Mononuclear cell (primary cell): ENCODE results near the gene FYB1. TPM values are rescaled to one million over a fixed set of nuclear protein-coding genes. Genes with fewer than 3 reads are reported as not detected.

ENCODE experiments used
- H3K27me3 ChIP-seq: 2 replicates; pipeline ENCODE4 v1.6.0; 2011; ENCODE audit warnings: low read length, control low read depth; ENCODE audit not compliant: insufficient read depth
- H3K4me1 ChIP-seq: 2 replicates; pipeline ENCODE4 v1.5.1; 2011; ENCODE audit warnings: mild to moderate bottlenecking, low read length, control low read depth; ENCODE audit not compliant: insufficient read depth
- H3K4me3 ChIP-seq: 2 replicates; pipeline ENCODE4 v1.5.1; 2011; ENCODE audit warnings: mild to moderate bottlenecking, low read length, moderate library complexity
- H3K9me3 ChIP-seq: 2 replicates; pipeline ENCODE4 v1.5.1; 2011; ENCODE audit warnings: low read depth, mild to moderate bottlenecking, control low read depth, low read length
- total RNA-seq: library from RNA; depleted of rRNA; stranded (reverse); fragments of >200 nt; gene quantifications from one replicate; pipeline ENCODE4 v1.2.3, GENCODE V29; 2012

FYB1 gene
- total RNA-seq, 1 donor = 189 TPM

- H3K4me1 ChIP-seq = peaks cover 79% of the 10 kb centered on the region
- H3K9me3 ChIP-seq = no peaks in the 10 kb centered on the region
- no peaks in the 10 kb centered on the region for H3K27me3 ChIP-seq
- peak overlapping the region; percentile 45 for H3K4me3 ChIP-seq
Measured at GRCh38 chr5:39217365-39218281, 1.7 kb downstream of the FYB1 start.

GRCh38 chr5:39216631-39217030 is 2.7 kb downstream of the FYB1 start:
- H3K4me3 ChIP-seq = peak overlapping the region; percentile 45
- H3K27me3 ChIP-seq = no peaks in the 10 kb centered on the region
- no peaks in the 10 kb centered on the region for H3K9me3 ChIP-seq
- peaks cover 81% of the 10 kb centered on the region for H3K4me1 ChIP-seq

GRCh38 chr5:39215857-39216256 is 3.5 kb downstream of the FYB1 start:
- Histone ChIP-seq H3K9me3 (no peaks in the 10 kb centered on the region), H3K27me3 (no peaks in the 10 kb centered on the region), H3K4me1 (peaks cover 85% of the 10 kb centered on the region)

GRCh38 chr5:39214912-39215709 is 4.3 kb downstream of the FYB1 start:
- H3K27me3 ChIP-seq = no peaks in the 10 kb centered on the region
- peaks cover 86% of the 10 kb centered on the region for H3K4me1 ChIP-seq
- no peak overlapping the region for H3K4me3 ChIP-seq
- H3K9me3 ChIP-seq = no peaks in the 10 kb centered on the region

More at GRCh38 chr5:39215857-39216256, 3.5 kb downstream of the FYB1 start:
- no peak overlapping the region for H3K4me3 ChIP-seq

GRCh38 chr5:39213447-39214207 is 5.7 kb downstream of the FYB1 start:
- Histone ChIP-seq H3K4me3 (no peak overlapping the region), H3K4me1 (peaks cover 95% of the 10 kb centered on the region), H3K27me3 (no peaks in the 10 kb centered on the region), H3K9me3 (no peaks in the 10 kb centered on the region)

- H3K27me3 ChIP-seq = no peaks in the 10 kb centered on the region
- no peaks in the 10 kb centered on the region for H3K9me3 ChIP-seq
- no peak overlapping the region for H3K4me3 ChIP-seq
- peaks cover 89% of the 10 kb centered on the region for H3K4me1 ChIP-seq
Measured at GRCh38 chr5:39211773-39212172, 7.6 kb downstream of the FYB1 start.

GRCh38 chr5:39209924-39210323 is 9.4 kb downstream of the FYB1 start:
- Histone ChIP-seq H3K4me3 (no peak overlapping the region), H3K9me3 (no peaks in the 10 kb centered on the region), H3K27me3 (no peaks in the 10 kb centered on the region), H3K4me1 (peaks cover 85% of the 10 kb centered on the region)

GRCh38 chr5:39208471-39208870 is 10.9 kb downstream of the FYB1 start:
- no peak overlapping the region for H3K4me3 ChIP-seq
- H3K27me3 ChIP-seq = no peaks in the 10 kb centered on the region
- H3K9me3 ChIP-seq = no peaks in the 10 kb centered on the region
- H3K4me1 ChIP-seq = peaks cover 85% of the 10 kb centered on the region

- no peaks in the 10 kb centered on the region for H3K27me3 ChIP-seq
- peaks cover 82% of the 10 kb centered on the region for H3K4me1 ChIP-seq
- H3K4me3 ChIP-seq = no peak overlapping the region
Measured at GRCh38 chr5:39207345-39208045, 11.9 kb downstream of the FYB1 start.

GRCh38 chr5:39206630-39207321 is 12.6 kb downstream of the FYB1 start:
- no peaks in the 10 kb centered on the region for H3K27me3 ChIP-seq
- H3K4me3 ChIP-seq = no peak overlapping the region
- H3K9me3 ChIP-seq = no peaks in the 10 kb centered on the region
- peaks cover 82% of the 10 kb centered on the region for H3K4me1 ChIP-seq

More at GRCh38 chr5:39207345-39208045, 11.9 kb downstream of the FYB1 start:
- H3K9me3 ChIP-seq = no peaks in the 10 kb centered on the region

- H3K4me3 ChIP-seq = no peak overlapping the region
- H3K27me3 ChIP-seq = no peaks in the 10 kb centered on the region
- H3K9me3 ChIP-seq = no peaks in the 10 kb centered on the region
- peaks cover 85% of the 10 kb centered on the region for H3K4me1 ChIP-seq
Measured at GRCh38 chr5:39205550-39205949, 13.8 kb downstream of the FYB1 start.

GRCh38 chr5:39203951-39204350 is 15.4 kb downstream of the FYB1 start:
- no peaks in the 10 kb centered on the region for H3K9me3 ChIP-seq
- H3K4me3 ChIP-seq = peak overlapping the region; percentile 14
- no peaks in the 10 kb centered on the region for H3K27me3 ChIP-seq
- peaks cover 80% of the 10 kb centered on the region for H3K4me1 ChIP-seq

- Histone ChIP-seq H3K4me3 (peak overlapping the region; percentile 14), H3K4me1 (peaks cover 74% of the 10 kb centered on the region)
Measured at GRCh38 chr5:39203275-39203922, 16.0 kb downstream of the FYB1 start.

More at GRCh38 chr5:39203275-39203922, 16.0 kb downstream of the FYB1 start:
- Histone ChIP-seq H3K9me3 (no peaks in the 10 kb centered on the region), H3K27me3 (no peaks in the 10 kb centered on the region)
